Measurements from ENCODE around the gene FGF2.

DNA sequence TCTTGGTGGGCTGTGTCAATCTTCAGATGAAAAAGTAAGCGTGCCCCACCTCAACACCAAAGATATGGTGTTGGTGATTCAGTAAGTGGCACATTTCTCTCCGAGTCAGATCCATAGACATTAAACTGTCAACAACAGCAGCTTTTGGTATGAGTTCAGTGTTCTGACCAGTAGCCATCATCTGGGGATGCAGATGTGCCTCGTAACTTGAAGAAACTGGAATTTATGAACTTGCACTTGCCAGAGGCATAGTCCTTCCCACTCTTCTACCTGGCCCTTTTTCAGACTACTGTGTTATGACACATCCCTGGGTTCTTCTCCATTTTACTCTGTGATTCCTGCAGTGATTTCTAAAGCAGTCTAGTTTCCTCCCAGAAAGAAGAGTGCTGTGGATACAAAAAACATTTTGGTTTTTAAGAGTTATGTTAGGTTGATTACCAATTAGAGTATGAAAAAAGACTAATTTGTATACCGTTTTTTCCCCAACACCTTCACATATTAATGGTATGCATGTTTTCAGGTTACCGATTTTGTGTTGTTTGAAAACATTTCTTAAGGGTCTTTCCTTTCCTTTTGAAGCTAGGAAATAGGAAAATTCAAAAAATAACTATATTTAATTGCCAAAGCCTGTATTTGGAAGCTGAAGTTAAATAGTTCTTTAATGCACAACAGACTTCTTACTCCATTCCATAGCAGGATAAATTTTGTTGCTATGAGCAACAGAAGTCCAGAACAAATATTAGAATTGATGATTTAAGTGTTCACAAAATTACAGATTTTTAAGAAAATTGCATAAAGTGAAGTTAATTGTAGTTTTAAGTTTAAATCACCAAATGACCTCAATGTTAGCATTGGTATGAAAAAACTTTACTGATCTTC is 56.5 kb downstream of the FGF2 start:
- TF ChIP-seq, protein P1, sequence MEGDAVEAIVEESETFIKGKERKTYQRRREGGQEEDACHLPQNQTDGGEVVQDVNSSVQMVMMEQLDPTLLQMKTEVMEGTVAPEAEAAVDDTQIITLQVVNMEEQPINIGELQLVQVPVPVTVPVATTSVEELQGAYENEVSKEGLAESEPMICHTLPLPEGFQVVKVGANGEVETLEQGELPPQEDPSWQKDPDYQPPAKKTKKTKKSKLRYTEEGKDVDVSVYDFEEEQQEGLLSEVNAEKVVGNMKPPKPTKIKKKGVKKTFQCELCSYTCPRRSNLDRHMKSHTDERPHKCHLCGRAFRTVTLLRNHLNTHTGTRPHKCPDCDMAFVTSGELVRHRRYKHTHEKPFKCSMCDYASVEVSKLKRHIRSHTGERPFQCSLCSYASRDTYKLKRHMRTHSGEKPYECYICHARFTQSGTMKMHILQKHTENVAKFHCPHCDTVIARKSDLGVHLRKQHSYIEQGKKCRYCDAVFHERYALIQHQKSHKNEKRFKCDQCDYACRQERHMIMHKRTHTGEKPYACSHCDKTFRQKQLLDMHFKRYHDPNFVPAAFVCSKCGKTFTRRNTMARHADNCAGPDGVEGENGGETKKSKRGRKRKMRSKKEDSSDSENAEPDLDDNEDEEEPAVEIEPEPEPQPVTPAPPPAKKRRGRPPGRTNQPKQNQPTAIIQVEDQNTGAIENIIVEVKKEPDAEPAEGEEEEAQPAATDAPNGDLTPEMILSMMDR (IDR thresholded peaks at IDR 0.05), result no peak
- no peak for TF ChIP-seq POLR2A (IDR thresholded peaks at IDR 0.05)
